IPS DF 19.7 (cell line): ENCODE measurements around the gene STRIT1.
"Not testable (repeated sequence)": the region's sequence is repeated elsewhere in the genome, so short reads cannot be mapped to it uniquely, and the experiment has no call there.

ENCODE experiments used
- DNase-seq: peaks from one replicate; pipeline ENCODE4 v3.0.0-alpha.2; 2013; ENCODE audit warnings: low read depth, low spot score

Gene STRIT1

DNA sequence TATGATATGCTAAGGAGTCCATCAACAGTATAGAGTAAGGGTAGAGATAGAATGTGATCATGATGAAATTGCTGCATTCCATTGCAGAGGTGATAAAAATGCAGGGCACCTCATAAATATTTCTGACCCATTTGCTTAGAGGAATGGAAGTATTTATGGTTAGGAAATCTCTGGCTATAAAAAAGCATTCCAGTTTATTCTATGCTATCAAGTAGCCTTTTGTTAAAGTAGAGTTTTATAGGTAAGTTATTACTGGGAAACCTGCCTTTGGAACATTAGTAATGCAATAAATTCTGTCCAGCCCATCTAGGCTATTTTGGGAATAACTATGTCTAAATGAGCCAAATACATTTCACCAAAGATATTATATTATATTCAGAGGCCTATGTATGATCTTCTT is 19.8 kb upstream of the STRIT1 start:
- no peak for DNase-seq

DNA sequence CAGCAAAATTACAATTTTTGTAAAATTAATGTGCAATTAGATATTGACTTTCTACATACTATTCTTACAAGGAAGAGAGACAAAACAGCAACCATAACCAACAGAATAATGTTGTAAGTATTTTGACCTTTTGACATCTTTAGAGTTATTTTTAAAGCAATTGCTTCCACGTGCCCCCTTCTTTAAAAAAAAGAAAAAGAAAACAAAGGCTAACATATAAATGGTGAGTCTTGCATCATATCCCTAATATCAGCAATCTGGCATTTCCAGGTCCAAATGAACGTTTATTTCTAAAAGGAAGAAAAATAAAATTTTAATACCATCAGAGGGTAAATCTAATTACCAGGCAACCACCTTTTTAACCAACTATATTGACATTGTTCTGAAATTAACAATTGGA is 19.3 kb upstream of the STRIT1 start:
- no peak for DNase-seq

DNA sequence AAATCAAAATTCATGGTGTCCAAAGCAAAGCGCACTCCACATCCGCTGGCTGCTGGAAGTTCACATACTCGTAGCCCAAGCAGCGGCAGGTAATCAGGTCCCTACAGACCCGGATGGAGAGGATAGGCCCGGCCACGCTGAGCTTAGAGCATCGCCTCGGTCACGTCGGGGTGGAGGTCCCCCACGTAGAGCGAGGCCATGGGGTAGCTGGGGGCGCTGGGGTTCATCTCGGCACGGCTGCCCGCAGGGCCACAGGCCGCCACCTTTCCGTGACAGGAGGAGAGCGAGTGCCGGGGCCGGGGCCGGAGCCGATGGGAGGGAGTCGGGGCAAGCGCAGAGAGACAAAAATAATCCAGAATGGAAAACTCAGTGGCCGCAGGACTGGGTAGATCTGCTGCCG is 16.1 kb upstream of the STRIT1 start:
- DNase-seq: no peak

- DNase-seq: no peak
Observed at GRCh38 chr3:155308831-155309230, 15.3 kb upstream of the STRIT1 start.

GRCh38 chr3:155307183-155307582 is 13.7 kb upstream of the STRIT1 start:
- DNase-seq: no peak

GRCh38 chr3:155304394-155304793 is 10.9 kb upstream of the STRIT1 start:
- DNase-seq: no peak

DNA sequence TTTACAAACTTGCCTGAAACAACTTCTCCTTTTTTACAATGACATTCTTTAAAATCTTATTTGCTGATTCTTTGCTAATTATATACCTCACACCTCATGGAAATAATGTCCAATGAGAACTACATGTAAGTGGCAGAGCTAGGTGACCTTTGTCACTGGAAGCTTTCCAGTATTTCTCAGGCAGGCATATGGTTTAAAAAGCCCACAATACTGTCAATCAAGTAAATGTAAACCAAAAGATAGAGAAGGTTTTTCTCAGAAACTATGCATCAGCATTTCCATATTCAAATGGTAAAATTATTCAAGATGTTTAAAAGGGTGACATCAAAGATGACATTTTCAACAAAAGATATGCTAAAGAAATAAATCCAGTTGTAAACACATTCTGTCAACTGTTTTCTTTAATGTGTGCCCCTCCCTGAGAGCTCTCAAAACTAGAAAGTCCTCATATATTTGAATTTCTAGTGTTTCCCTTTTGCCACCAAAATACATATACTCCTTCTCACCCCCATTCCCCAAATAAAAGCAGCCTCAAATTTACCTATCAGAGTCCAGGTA is 10.1 kb upstream of the STRIT1 start:
- no peak for DNase-seq

DNA sequence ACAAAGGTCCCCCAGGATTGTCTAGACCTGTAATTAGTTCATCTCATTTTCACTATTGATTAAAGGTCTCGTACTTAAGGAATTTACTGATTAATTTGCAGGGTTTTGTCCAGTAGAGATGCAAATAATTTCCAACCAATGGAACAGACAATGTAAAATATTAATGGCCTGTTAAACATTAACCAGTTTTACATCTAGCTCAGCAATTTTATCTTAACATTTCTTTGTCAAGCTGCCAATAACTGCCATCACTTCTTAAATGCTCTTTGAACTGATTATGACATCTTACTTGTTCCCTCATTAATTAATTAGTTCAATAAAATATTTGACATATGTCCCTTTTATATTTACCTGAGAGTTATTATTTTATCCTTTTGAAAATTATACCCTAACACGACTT is 9.4 kb upstream of the STRIT1 start:
- DNase-seq: no peak

DNA sequence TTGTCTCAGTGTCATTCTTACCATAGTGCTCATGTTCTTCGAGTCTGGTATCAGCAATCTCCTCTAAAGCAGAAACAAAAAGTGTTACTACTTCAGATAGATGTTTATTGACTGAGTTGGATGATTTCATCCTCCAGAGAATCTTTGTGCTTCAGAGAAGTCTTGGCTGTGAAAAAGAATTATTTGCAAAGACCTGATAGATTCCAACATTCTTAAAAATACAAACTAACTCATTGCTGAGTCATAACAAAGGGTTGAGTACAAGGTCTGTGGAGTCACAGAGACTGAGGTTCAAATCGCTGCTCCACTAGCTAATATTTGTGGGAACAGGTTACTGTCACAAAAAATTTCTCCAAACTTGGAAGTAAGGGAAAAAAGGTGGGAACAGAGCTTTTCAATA is 9.0 kb upstream of the STRIT1 start:
- no peak for DNase-seq

DNA sequence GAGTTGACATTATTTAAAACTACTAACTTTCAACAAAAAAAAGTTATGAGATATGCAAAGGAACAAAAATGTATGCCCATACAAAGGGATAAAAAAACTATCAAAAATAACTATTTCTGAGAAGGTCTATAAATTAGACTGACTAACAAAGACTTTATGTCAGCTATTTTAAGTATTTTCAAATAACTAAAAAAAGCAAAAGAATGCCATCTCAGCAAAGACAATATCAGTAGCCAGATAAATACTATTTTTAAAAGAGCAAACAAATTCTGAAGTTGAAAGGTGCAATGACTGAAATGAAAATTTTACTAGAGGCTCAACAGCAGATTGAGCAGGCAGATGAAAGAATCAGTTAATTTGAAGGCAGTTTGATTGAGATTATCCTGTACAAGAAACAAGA is 3.6 kb upstream of the STRIT1 start:
- no peak for DNase-seq

- no peak for DNase-seq
Observed at GRCh38 chr3:155296413-155296812, 2.9 kb upstream of the STRIT1 start.

DNA sequence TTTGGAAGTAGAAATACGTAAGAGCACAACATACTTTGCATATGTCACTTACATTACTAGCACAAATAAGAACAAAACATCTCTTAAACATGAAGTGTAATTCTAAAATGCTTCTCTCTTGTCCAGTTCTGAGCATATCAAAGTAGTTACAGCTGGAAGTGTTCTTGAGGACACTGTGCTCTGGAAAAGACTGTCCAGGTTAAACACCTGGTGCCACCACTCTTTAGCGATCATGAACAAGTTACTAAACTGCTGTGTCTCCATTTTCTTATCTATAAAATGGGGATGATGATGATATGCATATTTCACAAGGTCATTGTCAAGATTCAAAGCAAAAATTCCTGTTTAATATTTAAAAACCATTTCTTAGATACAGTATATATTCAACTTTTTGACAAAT is 790 bp downstream of the STRIT1 start:
- no peak for DNase-seq

- no peak for DNase-seq
Observed at GRCh38 chr3:155292133-155292532, 1.4 kb downstream of the STRIT1 start.

- no peak for DNase-seq
Observed at GRCh38 chr3:155286736-155287135, 6.7 kb downstream of the STRIT1 start.

- DNase-seq: no peak
Observed at GRCh38 chr3:155285936-155286335, 7.5 kb downstream of the STRIT1 start.

GRCh38 chr3:155283092-155284056 is 10.1 kb downstream of the STRIT1 start:
- DNase-seq: no peak

DNA sequence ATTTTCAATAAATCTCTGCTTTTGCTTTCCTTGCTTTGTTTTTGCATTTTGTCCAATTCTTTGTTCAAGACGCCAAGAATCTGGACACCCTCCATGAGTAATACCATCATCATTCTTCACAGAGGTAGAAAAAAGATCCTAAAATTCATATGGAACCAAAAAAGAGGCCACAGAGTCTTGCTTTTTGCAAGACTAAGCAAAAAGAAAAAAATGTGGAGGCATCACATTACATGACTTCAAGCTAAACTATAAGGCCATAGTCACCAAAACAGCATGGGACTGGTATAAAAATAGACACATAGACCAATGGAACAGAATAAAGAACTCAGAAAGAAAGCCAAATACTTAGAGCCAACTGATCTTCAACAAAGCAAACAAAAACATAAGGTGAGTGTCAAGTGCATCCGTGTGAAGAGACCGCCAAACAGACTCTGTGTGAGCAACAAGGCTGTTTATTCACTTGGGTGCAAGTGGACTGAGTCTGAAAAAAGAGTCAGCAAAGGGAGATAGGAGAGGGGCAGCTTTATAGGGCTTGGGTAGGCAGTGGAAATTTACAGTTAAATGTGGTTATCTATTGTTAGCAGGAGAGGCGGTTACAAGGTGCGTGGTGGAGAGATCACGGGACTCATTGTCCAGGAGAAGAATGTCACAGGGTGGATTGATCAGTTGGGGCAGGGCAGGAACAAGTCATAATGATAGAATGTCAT is 10.9 kb downstream of the STRIT1 start:
- DNase-seq: no peak

DNA sequence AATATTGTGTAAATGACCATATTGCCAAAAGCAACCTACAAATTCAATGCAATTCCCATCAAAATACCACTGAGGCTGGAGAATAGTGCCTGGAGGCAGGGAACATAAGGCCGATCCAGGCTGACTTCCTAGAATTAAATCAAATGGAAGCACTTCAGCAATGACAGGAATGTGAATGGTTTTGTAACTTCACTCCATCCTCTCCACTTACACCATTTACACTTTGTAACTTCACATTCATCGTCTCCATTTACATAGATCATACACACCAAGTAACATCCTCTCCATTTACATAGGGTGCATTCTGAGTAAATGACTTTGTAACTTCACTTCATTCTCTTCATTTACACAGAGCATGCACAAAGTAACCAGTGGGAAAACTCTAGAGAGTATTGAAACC is 11.6 kb downstream of the STRIT1 start:
- peak; percentile 59 for DNase-seq

DNA sequence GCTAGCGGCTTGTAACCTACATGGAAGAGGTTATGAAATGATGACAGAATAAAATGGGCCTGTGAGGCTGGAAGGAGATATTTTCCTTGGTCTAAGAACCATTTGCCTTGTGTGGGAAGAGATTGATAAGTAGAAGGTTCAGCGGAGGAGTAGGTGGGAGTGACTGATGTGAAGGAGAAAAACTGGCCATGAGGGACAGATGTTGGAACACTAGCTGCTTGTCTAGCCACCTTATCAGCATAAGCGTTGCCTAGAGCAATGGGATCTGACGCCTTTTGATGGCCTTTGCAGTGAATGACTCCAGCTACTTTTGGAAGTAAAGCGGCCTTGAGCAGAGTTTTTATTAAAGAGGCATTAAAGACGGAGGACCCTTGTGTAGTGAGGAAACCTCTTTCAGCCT is 17.4 kb downstream of the STRIT1 start:
- DNase-seq: not testable (repeated sequence)

DNA sequence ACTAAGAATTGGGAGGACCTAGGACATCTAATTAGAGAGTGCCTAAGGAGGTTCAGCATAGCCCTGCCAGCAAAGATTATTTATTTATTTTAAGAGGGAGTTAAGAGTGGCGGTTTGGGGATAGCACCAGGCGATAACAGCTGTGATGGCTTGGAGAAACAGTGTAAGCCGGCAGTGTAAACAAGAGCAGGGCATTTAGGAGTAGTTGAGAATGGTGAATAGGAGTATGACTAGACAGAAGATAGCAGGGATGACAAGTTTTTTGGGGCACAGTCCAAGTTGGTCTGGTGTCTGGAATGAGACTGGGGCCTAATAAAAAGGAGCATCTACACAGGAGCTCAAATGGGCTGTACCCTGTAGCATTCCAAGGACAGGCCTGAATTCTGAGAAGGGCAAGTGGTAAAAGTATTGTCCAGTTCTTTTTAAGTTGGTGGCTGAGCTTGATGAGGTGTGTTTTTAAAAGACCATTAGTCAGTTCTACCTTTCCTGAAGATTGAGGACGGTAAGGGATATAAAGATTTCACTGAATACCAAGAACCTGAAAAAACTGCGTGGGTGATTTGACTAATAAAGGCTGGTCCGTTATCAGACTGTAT is 18.2 kb downstream of the STRIT1 start:
- DNase-seq: not testable (repeated sequence)

DNA sequence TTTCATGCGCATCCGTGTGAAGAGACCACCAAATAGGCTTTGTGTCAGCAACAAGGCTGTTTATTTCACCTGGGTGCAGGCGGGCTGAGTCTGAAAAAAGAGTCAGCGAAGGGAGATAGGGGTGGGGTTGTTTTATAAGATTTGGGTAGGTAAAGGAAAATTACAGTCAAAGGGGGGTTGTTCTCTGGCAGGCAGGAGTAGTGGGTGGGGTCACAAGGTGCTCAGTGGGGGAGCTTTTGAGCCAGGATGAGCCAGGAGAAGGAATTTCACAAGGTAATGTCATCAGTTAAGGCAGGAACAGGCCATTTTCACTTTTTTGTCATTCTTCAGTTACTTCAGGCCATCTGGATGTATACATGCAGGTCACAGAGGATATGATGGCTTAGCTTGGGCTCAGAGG is 19.0 kb downstream of the STRIT1 start:
- DNase-seq: not testable (repeated sequence)

DNA sequence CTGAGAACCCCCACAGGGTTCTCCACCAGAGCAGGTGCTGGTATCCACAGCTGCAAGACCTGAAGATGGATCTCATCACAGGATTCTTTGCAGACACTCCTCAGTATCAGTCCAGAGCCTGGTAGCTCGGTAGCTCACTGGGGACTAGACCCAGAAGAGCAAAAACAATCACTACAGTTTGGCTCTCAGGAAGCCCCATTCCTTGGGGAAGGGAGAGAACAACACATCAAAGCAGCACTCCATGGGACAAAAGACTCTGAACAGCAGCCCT is 22.2 kb downstream of the STRIT1 start:
- no peak for DNase-seq
